Kidney (tissue), 14 donors: ENCODE measurements around the gene CD19. TPM values are rescaled to one million over a fixed set of nuclear protein-coding genes. Genes with fewer than 3 reads are reported as not detected.
A peak's percentile ranks its signal among the peaks of the same experiment; 100 is the strongest.
"Not testable (repeated sequence)": the region's sequence is repeated elsewhere in the genome, so short reads cannot be mapped to it uniquely, and the experiment has no call there.

Experiments used
- DNase-seq, 5 donors: peaks; one replicate each; pipeline ENCODE4 v3.0.0-alpha.2; 2013 to 2020
- FAIRE-seq: peaks from 2 replicates; lab custom pipeline; 2012; peaks lifted over from hg19 to GRCh38; lab: Jason Lieb, UNC
- H3K27ac ChIP-seq, 2 donors: one replicate each; pipeline ENCODE4 v1.7.0; 2013; ENCODE audit warnings: low read depth in 2 of 2, low read length in 2 of 2, inconsistent platforms in 1 of 2
- H3K27me3 ChIP-seq: one replicate; pipeline ENCODE4 v1.7.1; 2013; ENCODE audit warnings: low read length, inconsistent platforms; ENCODE audit not compliant: control insufficient read depth, insufficient read depth
- H3K36me3 ChIP-seq, 3 donors: one replicate each; pipeline versions ENCODE4 v1.7.0 to v1.7.1; 2013; ENCODE audit warnings: low read length in 3 of 3, control low read depth in 1 of 3, inconsistent platforms in 1 of 3; ENCODE audit not compliant: insufficient read depth in 3 of 3, control insufficient read depth in 2 of 3
- H3K4me1 ChIP-seq, 3 donors: one replicate each; pipeline versions ENCODE4 v1.7.0 to v1.7.1; 2013; ENCODE audit warnings: low read length in 3 of 3, inconsistent platforms in 1 of 3, low read depth in 1 of 3; ENCODE audit not compliant: control insufficient read depth in 2 of 3, insufficient read depth in 2 of 3
- H3K4me3 ChIP-seq, 3 donors: one replicate each; pipeline versions ENCODE4 v1.7.0 to v1.8.1; 2013; ENCODE audit warnings: low read length in 3 of 3, control low read depth in 1 of 3, inconsistent platforms in 1 of 3
- H3K9ac ChIP-seq, 3 donors: one replicate each; pipeline versions ENCODE4 v1.7.0 to v1.7.1; 2013; ENCODE audit warnings: low read length in 3 of 3, control low read depth in 1 of 3, inconsistent platforms in 1 of 3
- H3K9me3 ChIP-seq, 3 donors: one replicate each; pipeline versions ENCODE4 v1.7.0 to v1.7.1; 2013; ENCODE audit warnings: low read length in 3 of 3, control low read depth in 1 of 3, inconsistent platforms in 1 of 3; ENCODE audit not compliant: control insufficient read depth in 2 of 3, insufficient read depth in 1 of 3
- CTCF ChIP-seq: IDR thresholded peaks from 3 replicates; pipeline ENCODE4 v1.5.1; 2012; ENCODE audit warnings: mild to moderate bottlenecking, moderate library complexity, borderline replicate concordance; ENCODE audit not compliant: insufficient read depth; ENCODE audit errors: extremely low read depth
- intact Hi-C: fragments of 100-400 bp; cut with DNase I; formaldehyde crosslinking; loops from one replicate; pipeline ENCODE4 v1.11.1; 2022
- polyA plus RNA-seq: library from polyadenylated mRNA; stranded (reverse); fragments of 350-450 nt; fragmentation: Illumina TruSeq; extraction: RNeasy Lipid Tissue Mini Kit (QIAGEN cat#74804); gene quantifications from one replicate; pipeline ENCODE4 v1.2.3, GENCODE V29; 2014; ENCODE audit warnings: low read depth, low replicate concordance; ENCODE audit not compliant: insufficient read depth
- total RNA-seq: library from RNA; stranded (reverse); fragmentation: NEBNext Ultra II Directional; extraction: Animal tissue kit (Norgen Biotek cat#: 25700); gene quantifications from one replicate; pipeline ENCODE4 v1.2.1, GENCODE V29; 2021
- donor health status: control.
- donor health status: control.
- donor health status: control.
- donor health status: control.
- donor health status: control.
- donor health status: DM: yes; HTN: yes; CAD: no.
- donor health status: Normal renal cell carcinoma (clear cell type).

The CD19 gene
- total and polyA plus RNA-seq, 2 donors from 2014 or later = 0.47 to 2.6 TPM

GRCh38 chr16:28975158-28975599 is 43.4 kb downstream of the CD19 start:
- peak overlapping the region; percentile 74 to 97 (median 96) for H3K4me3 ChIP-seq
- FAIRE-seq (no peak), DNase-seq (no peak)
- H3K4me1 ChIP-seq = peaks cover 0 to 14% (median 7%) of the 10 kb centered on the region in 3 donors
- no peaks in the 10 kb centered on the region for H3K9me3 ChIP-seq
- H3K27me3 ChIP-seq = no peaks in the 10 kb centered on the region
- no peak overlapping the region for H3K27ac ChIP-seq
- H3K36me3 ChIP-seq = peaks cover 0 to 16% (median 4%) of the 10 kb centered on the region in 3 donors
- TF ChIP-seq CTCF = no peak
- H3K9ac ChIP-seq = peak overlapping the region; percentile 61 to 93 (median 85)
- intact Hi-C loops = no loop called here

DNA sequence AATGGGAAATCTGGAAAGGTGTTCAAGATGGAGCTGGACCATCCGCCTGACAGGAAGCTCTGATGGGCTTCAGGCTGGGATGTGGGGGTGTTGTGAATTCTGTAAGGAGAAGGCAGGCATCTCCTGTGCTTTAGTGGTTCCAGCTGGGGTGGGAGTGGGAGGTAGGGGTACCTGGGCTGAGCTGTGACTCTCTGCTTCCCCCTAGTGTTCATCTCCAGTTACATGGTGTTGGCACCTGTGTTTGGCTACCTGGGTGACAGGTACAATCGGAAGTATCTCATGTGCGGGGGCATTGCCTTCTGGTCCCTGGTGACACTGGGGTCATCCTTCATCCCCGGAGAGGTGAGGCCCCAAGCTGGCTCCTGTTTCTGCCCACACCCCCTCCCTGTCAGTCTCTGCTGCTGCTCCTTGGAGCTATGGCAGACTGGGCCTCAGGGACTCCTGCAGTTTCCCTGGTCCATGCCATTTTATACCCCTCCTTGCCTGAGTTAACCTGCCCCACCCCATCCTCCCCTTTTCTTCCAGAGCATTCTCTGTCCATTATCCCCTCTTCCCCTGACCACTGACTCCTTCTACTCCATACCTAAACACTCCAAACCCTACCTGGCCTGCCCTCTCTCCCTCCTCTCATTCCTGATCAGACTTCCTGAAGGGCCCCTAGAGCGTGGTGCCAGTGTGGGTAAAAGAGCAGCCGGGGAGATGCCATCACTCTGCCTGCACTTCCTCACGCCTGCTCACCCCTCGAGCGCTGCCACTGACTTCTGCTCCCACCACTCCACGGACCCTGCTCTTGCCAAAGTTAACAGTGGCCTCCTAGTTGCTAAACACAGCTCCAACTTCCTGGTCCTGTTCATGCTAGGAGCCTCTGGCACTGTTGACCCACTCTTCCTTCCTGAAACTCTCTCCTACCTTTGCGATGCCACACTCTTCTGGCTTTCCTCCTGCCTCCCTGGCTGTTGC is 46.2 kb downstream of the CD19 start:
- no peak overlapping the region for H3K4me3 ChIP-seq
- intact Hi-C loops = no loop called here
- FAIRE-seq = no peak
- peak in 3 of 5 donors; percentile 14 to 42 (median 21) for DNase-seq
- no peak overlapping the region for H3K27ac ChIP-seq
- peaks cover 0 to 35% (median 14%) of the 10 kb centered on the region in 3 donors for H3K36me3 ChIP-seq
- no peaks in the 10 kb centered on the region for H3K9me3 ChIP-seq
- peaks cover 0 to 14% (median 7%) of the 10 kb centered on the region in 3 donors for H3K4me1 ChIP-seq
- no peaks in the 10 kb centered on the region for H3K27me3 ChIP-seq
- H3K9ac ChIP-seq = no peak overlapping the region
- TF ChIP-seq CTCF = peak; percentile 41

- H3K27ac ChIP-seq, H3K9ac ChIP-seq, FAIRE-seq, H3K27me3 ChIP-seq, DNase-seq, intact Hi-C loops, H3K4me1 ChIP-seq, H3K9me3 ChIP-seq, H3K4me3 ChIP-seq: not testable (repeated sequence)
- H3K36me3 ChIP-seq = peaks cover 0 to 36% (median 16%) of the 10 kb centered on the region in 3 donors
These were observed 48.6 kb downstream of the CD19 start for GRCh38 chr16:28980330-28980729.

- no peak overlapping the region for H3K9ac ChIP-seq
- H3K4me1 ChIP-seq = no peaks in the 10 kb centered on the region
- TF ChIP-seq CTCF = no peak
- no peak overlapping the region for H3K27ac ChIP-seq
- H3K9me3 ChIP-seq = no peaks in the 10 kb centered on the region
- H3K36me3 ChIP-seq = peaks cover 0 to 36% (median 16%) of the 10 kb centered on the region in 3 donors
- FAIRE-seq (no peak), DNase-seq (no peak)
- intact Hi-C loops = no loop called here
- no peak overlapping the region for H3K4me3 ChIP-seq
- H3K27me3 ChIP-seq = no peaks in the 10 kb centered on the region
These were observed 49.2 kb downstream of the CD19 start for GRCh38 chr16:28980929-28981328.
